Keratinocyte (primary cell): ENCODE results near the gene DNAJB13.

Experiments used
- EZH2 ChIP-seq: IDR thresholded peaks from one replicate; pipeline ENCODE4 v1.6.1; 2012; ENCODE audit warnings: inconsistent platforms, mild to moderate bottlenecking, low read length, moderate library complexity
- TF ChIP-seq, protein P1 (sequence below), 3 experiments: IDR thresholded peaks in 1 of 3; conservative IDR thresholded peaks in 1 of 3; optimal IDR thresholded peaks in 1 of 3; 2 replicates in 2 of 3; 3 replicates in 1 of 3; pipeline versions ENCODE3 to v1.5.1; 2011; ENCODE audit warnings: low read length in 3 of 3, mild to moderate bottlenecking in 3 of 3, moderate library complexity in 2 of 3, control low read depth in 1 of 3, inconsistent platforms in 1 of 3; ENCODE audit not compliant: insufficient read depth in 2 of 3; ENCODE audit errors: extremely low read depth in 1 of 3

- TF ChIP-seq, protein P1, sequence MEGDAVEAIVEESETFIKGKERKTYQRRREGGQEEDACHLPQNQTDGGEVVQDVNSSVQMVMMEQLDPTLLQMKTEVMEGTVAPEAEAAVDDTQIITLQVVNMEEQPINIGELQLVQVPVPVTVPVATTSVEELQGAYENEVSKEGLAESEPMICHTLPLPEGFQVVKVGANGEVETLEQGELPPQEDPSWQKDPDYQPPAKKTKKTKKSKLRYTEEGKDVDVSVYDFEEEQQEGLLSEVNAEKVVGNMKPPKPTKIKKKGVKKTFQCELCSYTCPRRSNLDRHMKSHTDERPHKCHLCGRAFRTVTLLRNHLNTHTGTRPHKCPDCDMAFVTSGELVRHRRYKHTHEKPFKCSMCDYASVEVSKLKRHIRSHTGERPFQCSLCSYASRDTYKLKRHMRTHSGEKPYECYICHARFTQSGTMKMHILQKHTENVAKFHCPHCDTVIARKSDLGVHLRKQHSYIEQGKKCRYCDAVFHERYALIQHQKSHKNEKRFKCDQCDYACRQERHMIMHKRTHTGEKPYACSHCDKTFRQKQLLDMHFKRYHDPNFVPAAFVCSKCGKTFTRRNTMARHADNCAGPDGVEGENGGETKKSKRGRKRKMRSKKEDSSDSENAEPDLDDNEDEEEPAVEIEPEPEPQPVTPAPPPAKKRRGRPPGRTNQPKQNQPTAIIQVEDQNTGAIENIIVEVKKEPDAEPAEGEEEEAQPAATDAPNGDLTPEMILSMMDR (optimal IDR thresholded peaks at IDR 0.05 in 1 of 3, IDR thresholded peaks at IDR 0.05 in 1 of 3, conservative IDR thresholded peaks at IDR 0.05 in 1 of 3; ENCODE audit: extremely low read depth in 1 of 3, insufficient read depth in 2 of 3, low read length in 3 of 3): no peak
- TF ChIP-seq EZH2: no peak
Measured at GRCh38 chr11:73995731-73996130, 44.9 kb downstream of the DNAJB13 start.
